NCI-H524 (cell line): Measurements from ENCODE around the gene MAP3K6.
"Not testable (repeated sequence)": the region's sequence is repeated elsewhere in the genome, so short reads cannot be mapped to it uniquely, and the experiment has no call there.

Experiments used
- DNase-seq, 2 experiments: peaks; one replicate each; lab custom pipeline; 2025; lab: John Stamatoyannopoulos, UW

MAP3K6 gene

GRCh38 chr1:27397749-27398148, 31.0 kb upstream of the MAP3K6 start:
- DNase-seq: no peak

- no peak for DNase-seq
Observed at GRCh38 chr1:27397110-27397509, 30.3 kb upstream of the MAP3K6 start.

- peak in 1 of 2 experiments; percentile 69 for DNase-seq
Observed at GRCh38 chr1:27395441-27396195, 28.9 kb upstream of the MAP3K6 start.

GRCh38 chr1:27394925-27395324, 28.2 kb upstream of the MAP3K6 start:
- no peak for DNase-seq

- no peak for DNase-seq
Observed at GRCh38 chr1:27394282-27394658, 27.5 kb upstream of the MAP3K6 start.

- DNase-seq: no peak
Observed at GRCh38 chr1:27393641-27394281, 27.0 kb upstream of the MAP3K6 start.

GRCh38 chr1:27392778-27393635, 26.2 kb upstream of the MAP3K6 start:
- DNase-seq: no peak

GRCh38 chr1:27392096-27392777, 25.5 kb upstream of the MAP3K6 start, which contains the start of gene GPR3:
TSS of gene GPR3 (plus strand) at chr1:27392622. CDS start at chr1:27393799, 1,177 bp downstream.
- peak; percentile 79 to 90 for DNase-seq

GRCh38 chr1:27391511-27392095, 24.8 kb upstream of the MAP3K6 start:
- DNase-seq: peak; percentile 18 to 65

GRCh38 chr1:27388337-27389005, 21.7 kb upstream of the MAP3K6 start:
- peak; percentile 54 to 72 for DNase-seq

GRCh38 chr1:27384797-27385196, 18.0 kb upstream of the MAP3K6 start:
- DNase-seq: not testable (repeated sequence)

- no peak for DNase-seq
Observed at GRCh38 chr1:27383661-27384060, 16.9 kb upstream of the MAP3K6 start.

GRCh38 chr1:27383039-27383605, 16.4 kb upstream of the MAP3K6 start, which contains the start of gene CD164L2:
TSS of gene CD164L2 (minus strand) at chr1:27383333. CDS start at chr1:27383239, 94 bp downstream.
- DNase-seq: no peak

- DNase-seq: no peak
Observed at GRCh38 chr1:27381969-27382762, 15.4 kb upstream of the MAP3K6 start.

- DNase-seq: no peak
Observed at GRCh38 chr1:27380766-27381733, 14.3 kb upstream of the MAP3K6 start.

GRCh38 chr1:27380224-27380623, 13.5 kb upstream of the MAP3K6 start:
- no peak for DNase-seq

- no peak for DNase-seq
Observed at GRCh38 chr1:27379564-27380122, 12.9 kb upstream of the MAP3K6 start.
